MCF 10A (cell line): ENCODE measurements around the gene RIMS1. TPM values are rescaled to one million over a fixed set of nuclear protein-coding genes. Genes with fewer than 3 reads are reported as not detected.

Experiments used
- BruUV-seq: library from RNA; stranded (reverse); fragments of 400-500 nt; replicated peaks from 2 replicates; lab custom pipeline; 2021; lab: Mats Ljungman, UMichigan
- CTCF ChIA-PET: fragments of 300-600 bp; sonication (Branson Sonifier 250); formaldehyde crosslinking; extraction: SDS; loops from one replicate; lab custom pipeline; 2021; ENCODE audit warnings: antibody characterized with exemption, inconsistent platforms; lab: Yijun Ruan, JAX
- POLR2A ChIA-PET: fragments of 300-600, 350-650 bp; sonication (Branson Sonifier 250); formaldehyde crosslinking; extraction: SDS; loops from one replicate; lab custom pipeline; 2020; ENCODE audit warnings: antibody characterized with exemption, inconsistent platforms; lab: Yijun Ruan, JAX
- DNase-seq: peaks from one replicate; pipeline ENCODE4 v3.0.0-alpha.2; 2018; ENCODE audit not compliant: unreplicated experiment
- H3K27ac Mint-ChIP-seq: one replicate; pipeline ENCODE4 v1.8.0; 2022; ENCODE audit warnings: mild to moderate bottlenecking, low read depth, mixed read lengths; ENCODE audit not compliant: unreplicated experiment
- H3K27me3 Mint-ChIP-seq: one replicate; pipeline ENCODE4 v1.8.0; 2022; ENCODE audit warnings: mixed read lengths; ENCODE audit not compliant: insufficient read depth, unreplicated experiment
- H3K36me3 Mint-ChIP-seq: one replicate; pipeline ENCODE4 v1.8.0; 2022; ENCODE audit warnings: mild to moderate bottlenecking, moderate library complexity, mixed read lengths; ENCODE audit not compliant: insufficient read depth, unreplicated experiment
- H3K4me1 Mint-ChIP-seq: one replicate; pipeline ENCODE4 v1.8.0; 2022; ENCODE audit warnings: mixed read lengths; ENCODE audit not compliant: insufficient read depth, unreplicated experiment
- H3K4me3 Mint-ChIP-seq: one replicate; pipeline ENCODE4 v1.8.0; 2022; ENCODE audit warnings: mild to moderate bottlenecking, moderate library complexity, mixed read lengths; ENCODE audit not compliant: unreplicated experiment
- H3K9me3 Mint-ChIP-seq: one replicate; pipeline ENCODE4 v1.8.0; 2022; ENCODE audit warnings: mixed read lengths; ENCODE audit not compliant: unreplicated experiment
- intact Hi-C: fragments of 100-400 bp; cut with micrococcal nuclease; formaldehyde crosslinking; loops from 2 replicates; pipeline ENCODE4 v1.14.1; 2022
- total RNA-seq: library from RNA; stranded (reverse); gene quantifications from 2 replicates; pipeline ENCODE4 v1.2.3, GENCODE V29; 2022
- TF ChIP-seq, protein P1 (sequence below): fragments of 200-600 bp; IDR thresholded peaks from one replicate; pipeline ENCODE4 v1.8.0; 2022; ENCODE audit warnings: antibody characterized with exemption, mild to moderate bottlenecking; ENCODE audit not compliant: unreplicated experiment

RIMS1 gene
- total RNA-seq, 1 experiment from 2014 or later: not detected

DNA sequence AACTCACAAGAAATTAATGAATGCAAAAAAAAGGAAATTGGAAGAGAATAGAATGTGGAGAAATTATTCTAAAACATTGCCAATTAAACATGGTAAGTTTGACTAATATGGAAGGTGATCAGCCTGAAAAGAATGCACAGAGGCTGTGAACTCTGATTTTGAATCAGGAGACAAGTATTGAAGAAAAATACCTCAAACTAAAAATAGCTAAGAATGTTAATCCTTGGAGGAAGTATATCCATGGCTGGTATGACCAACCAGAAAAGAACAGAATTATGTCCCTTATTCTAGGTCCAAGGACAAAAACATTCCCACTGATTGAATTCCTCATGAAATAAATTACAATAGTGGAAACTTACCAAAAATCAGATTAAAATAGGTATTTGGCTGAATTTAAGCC, 7.3 kb upstream of the RIMS1 start:
- no TSS peak for BruUV-seq
- intact Hi-C loops: no loop called here

DNA sequence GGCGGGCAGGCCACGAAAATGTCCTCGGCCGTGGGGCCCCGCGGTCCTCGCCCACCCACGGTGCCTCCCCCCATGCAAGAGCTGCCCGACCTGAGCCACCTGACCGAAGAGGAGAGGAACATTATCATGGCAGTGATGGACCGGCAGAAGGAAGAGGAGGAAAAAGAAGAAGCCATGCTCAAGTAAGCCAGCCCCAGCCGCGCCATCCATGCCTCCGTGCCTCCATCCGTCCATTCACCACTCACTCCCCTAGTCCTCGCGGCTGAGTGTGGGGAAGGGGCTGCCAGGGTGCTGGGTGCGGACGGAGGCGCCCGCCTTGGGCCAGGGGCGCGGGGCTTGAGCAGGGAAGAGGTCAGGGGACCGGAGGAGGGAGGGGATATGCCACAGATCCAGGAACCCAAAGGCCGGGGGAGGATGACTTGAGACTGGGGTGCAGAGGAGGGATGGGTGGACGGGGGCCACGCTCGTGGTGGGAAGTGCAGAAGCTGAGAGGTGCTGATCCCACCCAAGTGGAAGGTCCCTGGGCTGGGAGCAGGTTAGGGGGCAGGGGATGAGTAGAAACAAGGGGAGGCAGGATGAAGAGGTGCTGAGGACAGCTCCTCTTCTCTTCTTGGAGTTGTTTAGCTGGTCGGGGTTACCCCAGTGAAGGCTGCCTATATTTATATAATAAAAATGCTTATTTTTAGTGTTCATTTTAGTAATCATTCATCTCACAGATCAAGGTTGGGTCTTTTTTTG, 825 bp downstream of the RIMS1 start:
- intact Hi-C loops: no loop called here
- Mint-ChIP-seq H3K27ac (no peak overlapping the region), H3K27me3 (peaks cover 44% of the 10 kb centered on the region), H3K4me3 (no peak overlapping the region), H3K9me3 (peaks cover 7% of the 10 kb centered on the region), H3K4me1 (no peaks in the 10 kb centered on the region), H3K36me3 (no peaks in the 10 kb centered on the region)
- TF ChIP-seq, protein P1, sequence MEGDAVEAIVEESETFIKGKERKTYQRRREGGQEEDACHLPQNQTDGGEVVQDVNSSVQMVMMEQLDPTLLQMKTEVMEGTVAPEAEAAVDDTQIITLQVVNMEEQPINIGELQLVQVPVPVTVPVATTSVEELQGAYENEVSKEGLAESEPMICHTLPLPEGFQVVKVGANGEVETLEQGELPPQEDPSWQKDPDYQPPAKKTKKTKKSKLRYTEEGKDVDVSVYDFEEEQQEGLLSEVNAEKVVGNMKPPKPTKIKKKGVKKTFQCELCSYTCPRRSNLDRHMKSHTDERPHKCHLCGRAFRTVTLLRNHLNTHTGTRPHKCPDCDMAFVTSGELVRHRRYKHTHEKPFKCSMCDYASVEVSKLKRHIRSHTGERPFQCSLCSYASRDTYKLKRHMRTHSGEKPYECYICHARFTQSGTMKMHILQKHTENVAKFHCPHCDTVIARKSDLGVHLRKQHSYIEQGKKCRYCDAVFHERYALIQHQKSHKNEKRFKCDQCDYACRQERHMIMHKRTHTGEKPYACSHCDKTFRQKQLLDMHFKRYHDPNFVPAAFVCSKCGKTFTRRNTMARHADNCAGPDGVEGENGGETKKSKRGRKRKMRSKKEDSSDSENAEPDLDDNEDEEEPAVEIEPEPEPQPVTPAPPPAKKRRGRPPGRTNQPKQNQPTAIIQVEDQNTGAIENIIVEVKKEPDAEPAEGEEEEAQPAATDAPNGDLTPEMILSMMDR: no peak
- ChIA-PET CTCF (no interaction called here), POLR2A (no interaction called here)
- no TSS peak for BruUV-seq
- no peak for DNase-seq

More for the DNA sequence above, 7.3 kb upstream of the RIMS1 start:
- Mint-ChIP-seq H3K4me1 (no peaks in the 10 kb centered on the region), H3K27me3 (peaks cover 15% of the 10 kb centered on the region), H3K4me3 (no peak overlapping the region), H3K36me3 (no peaks in the 10 kb centered on the region), H3K9me3 (no peaks in the 10 kb centered on the region), H3K27ac (no peak overlapping the region)
- TF ChIP-seq, protein P1: no peak
- no peak for DNase-seq
- POLR2A ChIA-PET: no interaction called here
- CTCF ChIA-PET: interaction anchor here (0.5 kb wide), 1 partner anchor 568 kb away, joined by 3 read pairs; no protein-coding TSS in a partner anchor

DNA sequence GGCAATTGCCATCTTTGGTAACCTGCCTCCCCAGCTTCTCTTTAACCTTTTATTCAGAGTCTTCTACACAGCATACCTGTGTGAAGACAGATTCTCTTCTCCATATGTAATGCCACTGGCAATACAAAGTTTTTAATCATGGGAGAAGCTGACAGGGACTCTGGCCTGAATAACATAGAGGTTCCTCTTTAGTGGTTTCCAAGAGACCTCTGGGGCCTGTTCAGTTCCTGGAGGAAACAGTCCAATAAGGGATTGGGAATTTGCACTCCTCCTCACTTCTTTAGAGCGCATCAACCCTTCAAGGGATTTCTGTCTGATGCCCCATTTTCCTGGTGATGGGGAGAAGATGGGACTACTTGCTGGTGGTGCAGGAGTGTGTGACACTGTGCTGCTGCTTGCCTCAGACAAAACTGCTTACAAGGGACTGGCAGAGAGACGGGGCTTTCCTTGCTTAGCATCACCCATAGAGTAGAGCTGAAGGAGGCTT, 1.4 kb downstream of the RIMS1 start:
- CTCF ChIA-PET: no interaction called here
- no TSS peak for BruUV-seq
- POLR2A ChIA-PET: no interaction called here
- Mint-ChIP-seq H3K4me1 (no peaks in the 10 kb centered on the region), H3K27me3 (peaks cover 50% of the 10 kb centered on the region), H3K36me3 (no peaks in the 10 kb centered on the region), H3K4me3 (no peak overlapping the region), H3K9me3 (peaks cover 7% of the 10 kb centered on the region), H3K27ac (no peak overlapping the region)
- TF ChIP-seq, protein P1: no peak
- no peak for DNase-seq
- intact Hi-C loops: no loop called here

DNA sequence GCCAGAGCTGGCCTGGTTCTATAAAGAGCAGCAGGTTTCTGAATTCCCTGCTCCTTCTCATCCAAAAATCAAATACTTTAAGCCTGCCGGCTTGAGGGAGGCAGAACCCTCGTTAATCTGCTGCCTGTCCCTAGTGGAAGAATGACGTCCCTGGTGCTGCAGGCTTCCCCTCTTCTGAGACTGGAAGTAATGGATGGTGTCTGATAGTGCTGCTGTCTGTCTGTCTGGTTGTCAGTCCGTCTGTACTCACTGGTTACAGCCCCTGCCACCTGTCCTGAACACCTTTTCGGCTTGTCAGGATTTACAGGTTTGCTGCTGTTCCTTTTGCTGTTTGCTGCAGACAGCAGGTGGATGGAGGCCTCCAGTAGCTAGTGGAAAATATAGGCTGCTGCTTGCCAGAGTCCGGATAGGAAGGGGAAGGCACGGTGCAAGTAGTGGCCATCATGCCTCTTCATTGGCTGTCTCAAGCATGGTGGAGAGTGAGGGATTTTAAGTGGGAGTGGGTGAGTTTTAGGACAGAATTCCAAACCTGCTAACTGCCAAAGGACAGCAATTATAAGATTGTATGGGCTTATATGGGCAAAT, 2.5 kb downstream of the RIMS1 start:
- no peak for DNase-seq
- ChIA-PET POLR2A (no interaction called here), CTCF (no interaction called here)
- Mint-ChIP-seq H3K27ac (no peak overlapping the region), H3K4me3 (no peak overlapping the region), H3K9me3 (peaks cover 7% of the 10 kb centered on the region), H3K4me1 (no peaks in the 10 kb centered on the region), H3K27me3 (peaks cover 58% of the 10 kb centered on the region), H3K36me3 (no peaks in the 10 kb centered on the region)
- intact Hi-C loops: no loop called here
- TF ChIP-seq, protein P1: no peak
- BruUV-seq: no TSS peak
